CD4-positive, alpha-beta T cell treated with Interleukin-15 for 4 hours (primary cell): ENCODE data around the gene MBTD1.
"Not testable (repeated sequence)": the region's sequence is repeated elsewhere in the genome, so short reads cannot be mapped to it uniquely, and the experiment has no call there.

ENCODE experiments used
- DNase-seq: peaks from one replicate; pipeline ENCODE4 v3.0.0-alpha.2; 2020; ENCODE audit warnings: low spot score

Gene MBTD1

GRCh38 chr17:51188271-51188833, 71.5 kb downstream of the MBTD1 start:
- DNase-seq = no peak

- no peak for DNase-seq
Measured at GRCh38 chr17:51185763-51186332, 74.0 kb downstream of the MBTD1 start.

GRCh38 chr17:51184124-51184523, 75.7 kb downstream of the MBTD1 start:
- DNase-seq = no peak

- no peak for DNase-seq
Measured at GRCh38 chr17:51180486-51180885, 79.4 kb downstream of the MBTD1 start.

- DNase-seq = not testable (repeated sequence)
Measured at GRCh38 chr17:51172030-51172429, 87.8 kb downstream of the MBTD1 start.

GRCh38 chr17:51170736-51171135, 89.1 kb downstream of the MBTD1 start:
- no peak for DNase-seq

- DNase-seq = no peak
Measured at GRCh38 chr17:51169340-51169739, 90.5 kb downstream of the MBTD1 start.

- DNase-seq = peak; percentile 57
Measured at GRCh38 chr17:51166987-51167931, 92.6 kb downstream of the MBTD1 start.

GRCh38 chr17:51166198-51166986, 93.5 kb downstream of the MBTD1 start, which contains the start of gene NME2:
Gene NME2, plus strand, starts transcription at chr17:51166411. Its CDS starts 420 bp downstream, at chr17:51166831.
- DNase-seq = peak; percentile 63

GRCh38 chr17:51165680-51166197, 94.1 kb downstream of the MBTD1 start:
- DNase-seq = no peak

GRCh38 chr17:51164911-51165679, 94.8 kb downstream of the MBTD1 start:
- no peak for DNase-seq

- no peak for DNase-seq
Measured at GRCh38 chr17:51161541-51161940, 98.3 kb downstream of the MBTD1 start.

- DNase-seq = no peak
Measured at GRCh38 chr17:51159604-51160003, 100.2 kb downstream of the MBTD1 start.

GRCh38 chr17:51155416-51155815, 104.4 kb downstream of the MBTD1 start:
- no peak for DNase-seq

GRCh38 chr17:51154176-51154575, 105.7 kb downstream of the MBTD1 start:
- no peak for DNase-seq

GRCh38 chr17:51153210-51154072, 106.4 kb downstream of the MBTD1 start, which contains the start of gene NME1:
Gene NME1, plus strand, starts transcription at chr17:51153559. Its CDS starts 2,096 bp downstream, at chr17:51155655.
- peak; percentile 98 for DNase-seq

- no peak for DNase-seq
Measured at GRCh38 chr17:51152766-51153209, 107.1 kb downstream of the MBTD1 start.

GRCh38 chr17:51150932-51151331, 108.9 kb downstream of the MBTD1 start:
- DNase-seq = no peak

GRCh38 chr17:51149163-51149562, 110.7 kb downstream of the MBTD1 start:
- no peak for DNase-seq

GRCh38 chr17:51147650-51148049, 112.2 kb downstream of the MBTD1 start:
- DNase-seq = no peak
